Left renal cortex interstitium (tissue), 4 donors: ENCODE measurements around the gene CPTP. TPM values are rescaled to one million over a fixed set of nuclear protein-coding genes. Genes with fewer than 3 reads are reported as not detected.

ENCODE experiments used
- DNase-seq, 4 donors: peaks; one replicate each; pipeline ENCODE4 v3.0.0-alpha.2; 2013; ENCODE audit warnings: low read depth in 4 of 4, low spot score in 2 of 4, missing footprints in 1 of 4
- polyA plus RNA-seq, 4 donors: library from polyadenylated mRNA; unstranded; fragments of 120-200 nt; gene quantifications; one replicate each; pipeline ENCODE4 v1.2.1, GENCODE V29; 2013; ENCODE audit not compliant: insufficient read length in 4 of 4

The CPTP gene
- polyA plus RNA-seq, 4 donors = 12.4 to 21.1 (median 17.3) TPM

- DNase-seq = no peak
Measured at GRCh38 chr1:1332774-1333480, 8.3 kb downstream of the CPTP start.

GRCh38 chr1:1333551-1334241 lies 9.1 kb downstream of the CPTP start:
- no peak for DNase-seq

GRCh38 chr1:1334835-1335234 lies 10.2 kb downstream of the CPTP start:
- DNase-seq = no peak

GRCh38 chr1:1335283-1335682 lies 10.7 kb downstream of the CPTP start:
- no peak for DNase-seq

- DNase-seq = no peak
Measured at GRCh38 chr1:1335792-1336248, 11.2 kb downstream of the CPTP start.

- no peak for DNase-seq
Measured at GRCh38 chr1:1336446-1336845, 11.8 kb downstream of the CPTP start.

DNA sequence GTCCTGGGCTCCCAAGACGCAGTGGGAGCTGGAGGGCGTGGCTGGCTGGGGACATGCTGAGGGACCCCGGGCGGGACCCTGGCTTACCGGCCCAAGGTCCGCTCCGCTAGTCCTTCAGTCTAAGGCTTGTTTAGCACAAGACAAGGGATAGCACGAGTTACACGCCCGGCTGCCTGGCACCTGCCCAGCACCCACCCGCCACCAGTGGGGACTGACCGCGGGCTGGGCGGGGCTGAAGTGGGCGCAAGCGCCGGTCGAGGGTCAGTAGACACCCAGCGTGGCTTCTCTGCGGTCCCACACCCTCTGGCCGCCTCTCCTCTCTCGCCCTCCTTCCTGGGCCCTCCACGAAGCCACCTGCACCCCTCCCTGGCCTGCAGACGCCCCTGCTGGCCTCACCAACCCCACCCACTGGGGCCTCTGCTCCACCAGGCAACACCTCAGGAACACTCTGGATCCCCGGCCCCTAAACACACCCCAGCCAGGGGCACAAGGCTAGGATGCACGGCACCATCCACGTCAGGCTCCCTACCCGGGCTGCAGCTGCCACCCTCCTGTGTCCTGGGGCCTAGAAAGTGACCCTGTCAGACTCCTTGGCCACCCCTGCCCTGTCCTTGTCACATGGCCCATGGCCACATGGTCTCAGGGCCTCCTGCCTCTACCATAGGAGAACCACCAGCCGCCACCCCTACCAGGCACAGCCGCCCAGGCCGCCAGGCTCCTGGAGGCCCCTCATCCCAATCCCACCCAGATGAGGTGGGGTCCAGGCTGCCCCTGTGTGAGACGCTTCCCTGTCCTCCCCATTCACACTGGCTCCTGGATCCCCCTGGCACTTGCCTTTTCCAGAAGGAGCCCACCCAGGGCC lies 12.6 kb downstream of the CPTP start:
- no peak for DNase-seq

DNA sequence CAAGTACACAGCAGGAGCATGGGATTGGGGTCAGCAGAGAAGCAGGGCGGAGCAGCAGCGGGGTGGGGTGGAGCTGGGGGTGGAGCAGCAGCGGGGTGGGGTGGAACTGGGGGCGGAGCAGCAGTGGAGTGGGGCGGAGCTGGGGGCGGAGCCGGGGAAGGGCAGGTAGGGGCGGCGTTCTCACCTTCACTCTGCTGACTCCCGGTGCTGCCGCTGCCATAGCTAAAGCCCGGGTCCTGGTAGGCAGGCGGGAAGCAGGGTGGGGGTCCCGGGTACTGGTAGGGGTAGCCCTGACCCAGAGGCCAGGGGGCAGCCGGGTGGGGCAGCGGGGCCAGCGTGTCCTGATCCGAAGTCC lies 13.2 kb downstream of the CPTP start:
- DNase-seq = no peak

DNA sequence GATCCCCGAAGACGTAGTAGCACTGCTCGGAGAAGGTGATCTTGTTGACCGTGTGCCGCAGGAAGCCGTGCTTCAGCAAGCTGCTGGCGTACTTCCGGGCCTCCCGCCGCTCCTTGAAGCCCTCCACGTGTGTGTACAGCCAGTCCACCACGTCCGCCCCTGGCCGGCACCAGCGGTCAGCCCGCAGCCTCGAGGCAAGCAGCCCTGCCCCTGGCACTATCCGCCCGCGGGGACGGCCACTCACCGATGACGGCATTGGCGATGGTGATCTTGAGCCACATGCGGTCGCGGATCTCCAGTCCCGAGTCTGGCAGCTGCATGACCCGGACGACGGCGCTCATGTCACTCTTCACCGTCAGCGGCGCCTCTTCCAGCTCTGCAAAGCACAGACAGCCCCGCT lies 13.7 kb downstream of the CPTP start:
- DNase-seq = no peak

DNA sequence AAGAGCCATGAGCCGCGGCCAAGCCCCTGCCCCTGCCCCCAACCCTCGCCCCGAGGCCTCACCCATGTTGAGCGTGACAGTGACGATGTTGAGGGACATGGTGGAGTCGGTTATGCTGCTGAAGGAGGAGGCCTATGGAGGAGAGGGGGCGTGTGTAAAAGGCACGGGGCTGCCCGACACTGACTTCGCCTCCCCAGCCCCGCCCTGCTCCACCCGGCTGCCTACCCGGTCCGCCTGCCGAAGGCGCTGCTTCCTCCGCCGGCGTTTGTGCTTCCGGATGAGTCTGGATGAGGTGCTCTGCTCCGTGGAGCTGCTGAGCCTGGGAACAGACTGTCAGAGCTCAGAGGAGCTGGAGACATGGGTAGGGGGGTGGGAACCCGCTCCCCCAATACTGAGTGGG lies 15.6 kb downstream of the CPTP start:
- no peak for DNase-seq

- DNase-seq = no peak
Measured at GRCh38 chr1:1340791-1341548, 16.4 kb downstream of the CPTP start.

GRCh38 chr1:1341549-1342021 lies 17.0 kb downstream of the CPTP start:
- no peak for DNase-seq

DNA sequence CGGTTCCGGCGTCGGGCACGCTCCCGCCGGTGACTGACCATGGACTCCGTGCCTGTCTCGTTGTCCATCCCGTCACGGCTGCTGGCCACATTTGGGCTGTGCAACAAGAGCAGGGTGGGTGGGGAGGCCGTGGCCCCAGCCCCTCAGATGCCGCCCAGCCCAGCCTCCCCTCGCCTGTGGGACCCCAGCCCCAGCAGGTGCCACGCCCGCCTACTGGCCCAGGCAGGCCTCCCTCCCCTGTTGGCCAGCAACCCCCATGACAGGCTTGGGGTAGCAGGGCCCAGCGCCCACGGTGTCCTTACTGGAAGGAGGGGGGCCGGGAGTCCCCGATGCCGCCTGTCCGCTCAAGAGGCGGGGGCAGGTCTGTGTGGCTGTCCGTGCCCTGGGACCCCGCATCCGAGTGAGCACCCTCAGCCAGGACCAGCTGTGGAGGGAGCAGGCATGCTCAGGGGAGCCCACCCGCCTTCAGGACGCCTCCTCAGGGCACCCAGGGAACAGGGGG lies 17.5 kb downstream of the CPTP start:
- no peak for DNase-seq

DNA sequence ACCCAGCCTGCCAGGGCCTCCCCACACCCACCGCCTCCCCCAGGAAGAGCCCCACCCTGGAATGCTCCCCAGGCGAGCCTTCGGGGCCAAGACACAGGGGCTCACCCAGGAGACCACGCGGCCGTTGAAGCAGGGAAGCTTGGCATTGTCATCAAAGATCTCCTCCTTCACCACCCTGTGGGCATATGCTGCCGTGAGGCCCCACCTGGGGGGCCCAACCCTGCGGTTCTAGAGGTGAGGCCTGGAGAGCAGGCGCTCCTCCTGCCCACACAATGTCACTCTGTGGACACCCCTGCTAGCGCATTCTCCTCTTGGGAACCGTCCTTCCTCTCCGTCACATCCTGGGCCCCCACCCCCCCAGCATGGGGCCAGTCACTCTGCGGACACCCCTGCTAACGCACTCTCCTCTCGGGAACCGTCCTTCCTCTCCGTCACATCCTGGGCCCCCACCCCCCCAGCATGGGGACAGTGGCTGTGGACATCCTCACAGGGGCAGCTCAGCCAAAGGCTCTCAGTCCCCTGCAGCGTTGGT lies 18.0 kb downstream of the CPTP start:
- no peak for DNase-seq

- DNase-seq = no peak
Measured at GRCh38 chr1:1343811-1344421, 19.3 kb downstream of the CPTP start.

- DNase-seq = no peak
Measured at GRCh38 chr1:1344655-1345361, 20.2 kb downstream of the CPTP start.

DNA sequence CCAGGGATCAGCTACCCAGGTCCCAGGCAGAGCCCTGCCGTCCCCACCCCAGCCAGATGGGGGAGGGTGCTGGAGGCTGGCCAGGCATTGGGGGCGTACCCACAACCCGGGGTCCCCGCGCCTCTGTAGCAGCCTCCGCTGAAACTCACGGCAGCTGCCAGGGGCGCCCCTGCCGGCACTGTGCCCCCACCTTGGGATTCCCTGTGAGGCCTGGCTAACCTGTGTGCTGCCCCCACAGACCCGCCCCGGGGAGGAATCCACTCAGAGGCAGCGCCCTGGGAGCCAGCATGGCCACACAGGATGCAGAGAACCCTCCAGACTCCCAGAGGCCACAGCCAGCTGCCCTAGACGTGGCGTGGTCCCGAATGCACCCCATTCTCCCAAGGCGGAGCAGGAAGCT lies 20.8 kb downstream of the CPTP start:
- DNase-seq = no peak

GRCh38 chr1:1345860-1346500 lies 21.4 kb downstream of the CPTP start:
- DNase-seq = no peak

DNA sequence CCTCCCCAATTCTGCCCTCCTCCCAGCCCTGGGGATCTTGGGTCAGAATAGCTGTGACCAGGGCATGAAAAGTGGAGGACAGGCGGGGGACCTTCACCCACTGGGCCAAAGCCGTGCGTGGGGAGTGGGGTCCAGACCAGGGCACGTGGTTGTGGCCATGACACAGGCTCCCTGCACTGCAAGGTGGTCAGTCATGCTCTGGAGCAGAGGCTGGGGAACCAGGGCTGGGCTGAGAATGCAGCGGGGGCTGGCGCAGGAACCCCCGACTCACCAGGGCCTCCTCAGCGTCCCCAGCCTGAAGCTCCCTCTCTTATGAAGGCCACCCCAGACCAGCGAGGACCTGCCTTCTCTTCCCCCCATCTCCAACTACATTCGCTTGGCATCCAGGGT lies 21.9 kb downstream of the CPTP start:
- DNase-seq = no peak
